GM19043 (cell line): ENCODE measurements around the gene B4GALNT1.
A peak's percentile ranks its signal among the peaks of the same experiment; 100 is the strongest.
"Not testable (repeated sequence)": the region's sequence is repeated elsewhere in the genome, so short reads cannot be mapped to it uniquely, and the experiment has no call there.

Source experiments
- ATAC-seq: cut with Tn5 transposase; IDR thresholded peaks from one replicate; pipeline ENCODE4 v1.9.1; 2021; ENCODE audit warnings: low read depth; ENCODE audit not compliant: unreplicated experiment

The B4GALNT1 gene

GRCh38 chr12:57588951-57589610, 43.9 kb downstream of the B4GALNT1 start:
- ATAC-seq, result not testable (repeated sequence)

GRCh38 chr12:57586832-57587429, 46.1 kb downstream of the B4GALNT1 start:
- no peak for ATAC-seq

- no peak for ATAC-seq
These were observed 46.9 kb downstream of the B4GALNT1 start for GRCh38 chr12:57586128-57586527.

GRCh38 chr12:57585156-57585555, 47.8 kb downstream of the B4GALNT1 start:
- ATAC-seq, result no peak

GRCh38 chr12:57584690-57585089, 48.3 kb downstream of the B4GALNT1 start:
- ATAC-seq, result no peak

GRCh38 chr12:57584050-57584449, 49.0 kb downstream of the B4GALNT1 start:
- ATAC-seq, result no peak

- peak; percentile 90 for ATAC-seq
These were observed 49.8 kb downstream of the B4GALNT1 start for GRCh38 chr12:57583008-57583831.

- ATAC-seq, result no peak
These were observed 50.6 kb downstream of the B4GALNT1 start for GRCh38 chr12:57582440-57582839.

GRCh38 chr12:57581802-57582201, 51.2 kb downstream of the B4GALNT1 start:
- ATAC-seq, result no peak

GRCh38 chr12:57580466-57580795, 52.6 kb downstream of the B4GALNT1 start:
- ATAC-seq, result no peak

- ATAC-seq, result no peak
These were observed 53.1 kb downstream of the B4GALNT1 start for GRCh38 chr12:57579677-57580465.

GRCh38 chr12:57579011-57579410, 54.0 kb downstream of the B4GALNT1 start:
- no peak for ATAC-seq

- no peak for ATAC-seq
These were observed 54.8 kb downstream of the B4GALNT1 start for GRCh38 chr12:57577981-57578758.

GRCh38 chr12:57576613-57577160, 56.3 kb downstream of the B4GALNT1 start:
- ATAC-seq, result no peak
